ENCODE data around the gene TRIM56.
"Not testable (repeated sequence)": the region's sequence is repeated elsewhere in the genome, so short reads cannot be mapped to it uniquely, and the experiment has no call there.

TRIM56 gene

DNA sequence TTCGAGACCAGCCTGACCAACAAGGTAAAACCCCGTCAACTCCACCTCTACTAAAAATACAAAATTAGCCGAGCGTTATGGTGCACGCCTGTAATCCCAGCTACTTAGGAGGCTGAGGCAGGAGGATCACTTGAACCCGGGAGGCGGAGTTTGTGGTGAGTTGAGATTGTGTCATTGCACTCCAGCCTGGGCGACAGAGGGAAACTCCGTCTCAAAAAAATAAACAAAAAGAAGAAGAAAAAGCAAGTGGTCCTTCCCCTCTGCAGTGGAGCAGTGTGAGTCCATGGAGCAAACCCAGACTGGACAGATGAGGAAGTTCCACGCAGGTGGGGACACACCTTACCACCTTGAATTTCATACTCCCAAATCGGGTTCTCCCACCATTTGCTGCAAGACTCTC, 28.6 kb downstream of the TRIM56 start:
- no peak for DNase-seq (ENCODE audit: low read depth, low spot score)

- DNase-seq (ENCODE audit: low read depth, low spot score): no peak
Measured at GRCh38 chr7:101114492-101114891, 29.2 kb downstream of the TRIM56 start.

- DNase-seq (ENCODE audit: low read depth, low spot score): no peak
Measured at GRCh38 chr7:101115215-101115614, 29.9 kb downstream of the TRIM56 start.

DNA sequence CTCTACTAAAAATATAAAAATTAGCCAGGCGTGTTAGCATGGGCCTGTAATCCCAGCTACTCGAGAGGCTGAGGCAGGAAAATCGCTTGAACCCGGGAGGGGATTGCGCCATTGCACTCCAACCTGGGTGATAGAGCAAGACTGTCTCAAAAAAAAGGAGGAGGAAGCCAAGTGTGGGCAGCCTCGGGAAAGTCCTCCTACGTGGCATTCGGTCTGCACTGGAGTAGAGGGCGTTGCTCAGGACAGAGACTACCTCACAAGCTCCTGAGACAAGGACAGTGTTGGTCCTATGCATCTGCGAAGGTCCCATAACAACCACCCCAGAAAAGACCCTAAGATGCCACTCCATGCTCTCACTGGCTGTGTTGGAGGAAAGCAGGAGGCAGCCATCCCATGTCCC, 31.6 kb downstream of the TRIM56 start:
- no peak for DNase-seq (ENCODE audit: low read depth, low spot score)

DNA sequence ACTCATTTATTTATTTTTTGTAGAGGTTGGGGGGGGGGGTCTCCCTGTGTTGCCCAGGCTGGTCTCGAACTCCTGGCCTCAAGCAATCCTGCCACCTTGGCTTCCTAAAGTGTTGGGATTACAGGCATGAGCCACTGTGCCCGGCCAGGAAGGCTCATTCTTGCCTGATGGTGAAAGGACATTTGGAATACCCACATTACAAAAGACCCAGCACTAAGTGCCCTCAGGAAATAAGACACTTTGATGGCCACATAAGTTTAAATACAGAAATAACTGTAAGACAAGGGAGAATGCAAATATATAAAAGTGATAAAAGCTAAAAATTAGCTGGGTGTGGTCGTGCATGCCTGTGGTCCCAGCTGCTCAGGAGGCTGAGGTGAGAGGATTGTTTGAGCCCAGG, 33.6 kb downstream of the TRIM56 start:
- DNase-seq (ENCODE audit: low read depth, low spot score): no peak

GRCh38 chr7:101119876-101120275, 34.6 kb downstream of the TRIM56 start:
- no peak for DNase-seq (ENCODE audit: low read depth, low spot score)

GRCh38 chr7:101120315-101120714, 35.0 kb downstream of the TRIM56 start:
- DNase-seq (ENCODE audit: low read depth, low spot score): no peak

DNA sequence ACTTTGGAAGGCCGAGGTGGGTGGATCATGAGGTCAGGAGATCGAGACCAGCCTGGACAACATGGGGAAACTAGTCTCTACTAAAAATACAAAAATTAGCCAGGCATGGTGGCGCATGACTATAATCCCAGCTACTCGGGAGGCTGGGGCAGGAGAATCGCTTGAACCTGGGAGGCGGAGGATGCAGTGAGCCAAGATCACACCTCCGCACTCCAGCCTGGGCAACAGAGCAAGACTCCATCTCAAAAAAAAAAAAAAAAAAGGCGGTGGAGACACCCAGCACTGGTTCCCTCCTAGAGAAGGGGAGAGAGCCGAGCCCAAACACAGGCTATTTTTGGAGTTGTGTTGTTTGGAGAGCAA, 36.3 kb downstream of the TRIM56 start:
- not testable (repeated sequence) for DNase-seq (ENCODE audit: low read depth, low spot score)

- DNase-seq (ENCODE audit: low read depth, low spot score): no peak
Measured at GRCh38 chr7:101121991-101122932, 37.0 kb downstream of the TRIM56 start.

- DNase-seq (ENCODE audit: low read depth, low spot score): no peak
Measured at GRCh38 chr7:101122933-101123702, 37.8 kb downstream of the TRIM56 start.

- DNase-seq (ENCODE audit: low read depth, low spot score): no peak
Measured at GRCh38 chr7:101123703-101124068, 38.4 kb downstream of the TRIM56 start.

DNA sequence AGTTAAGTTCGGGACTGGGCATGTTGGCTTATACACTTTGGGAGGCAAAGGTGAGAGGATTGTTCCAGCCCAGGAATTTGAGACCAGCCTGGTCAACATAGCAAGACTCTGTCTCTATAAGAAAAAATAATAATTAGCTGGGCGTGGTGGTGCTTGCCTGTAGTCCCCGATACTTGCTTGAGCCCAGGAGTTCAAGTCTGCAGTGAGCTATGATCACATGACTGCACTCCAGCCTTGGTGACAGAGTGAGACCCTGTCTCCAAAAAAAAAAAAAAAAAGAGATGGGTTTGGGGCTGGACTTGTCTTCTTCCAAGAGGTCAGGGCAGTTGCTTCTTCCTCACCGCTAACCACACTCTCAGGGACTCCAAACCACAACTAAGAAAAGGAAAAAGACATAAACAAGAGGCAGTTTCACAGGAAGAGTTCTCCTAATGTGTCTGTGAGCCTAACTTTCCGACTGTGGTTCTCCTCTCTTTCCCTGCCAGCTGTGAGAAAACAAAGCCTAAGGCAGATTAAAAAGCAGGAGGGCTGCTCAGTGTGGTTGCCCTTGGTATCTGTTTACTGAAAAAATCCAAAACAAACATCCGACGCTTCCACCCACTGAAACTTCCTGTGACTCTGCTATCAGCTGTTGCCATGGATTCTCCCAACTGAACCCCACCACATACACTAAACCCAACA, 39.2 kb downstream of the TRIM56 start:
- DNase-seq (ENCODE audit: low read depth, low spot score): no peak

DNA sequence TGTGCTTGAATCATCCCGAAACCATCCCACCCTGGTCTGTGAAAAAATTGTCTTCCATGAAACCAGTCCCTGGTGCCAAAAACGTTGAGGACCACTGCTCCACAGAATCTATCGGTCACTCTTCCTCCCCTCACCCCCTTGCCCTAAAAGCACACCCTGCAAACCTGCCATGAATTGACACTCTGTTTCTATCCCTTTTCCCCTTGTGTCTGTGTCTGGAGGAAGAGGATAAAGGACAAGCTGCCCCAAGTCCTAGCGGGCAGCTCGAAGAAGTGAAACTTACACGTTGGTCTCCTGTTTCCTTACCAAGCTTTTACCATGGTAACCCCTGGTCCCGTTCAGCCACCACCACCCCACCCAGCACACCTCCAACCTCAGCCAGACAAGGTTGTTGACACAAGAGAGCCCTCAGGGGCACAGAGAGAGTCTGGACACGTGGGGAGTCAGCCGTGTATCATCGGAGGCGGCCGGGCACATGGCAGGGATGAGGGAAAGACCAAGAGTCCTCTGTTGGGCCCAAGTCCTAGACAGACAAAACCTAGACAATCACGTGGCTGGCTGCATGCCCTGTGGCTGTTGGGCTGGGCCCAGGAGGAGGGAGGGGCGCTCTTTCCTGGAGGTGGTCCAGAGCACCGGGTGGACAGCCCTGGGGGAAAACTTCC, 40.8 kb downstream of the TRIM56 start:
- DNase-seq (ENCODE audit: low read depth, low spot score): no peak

DNA sequence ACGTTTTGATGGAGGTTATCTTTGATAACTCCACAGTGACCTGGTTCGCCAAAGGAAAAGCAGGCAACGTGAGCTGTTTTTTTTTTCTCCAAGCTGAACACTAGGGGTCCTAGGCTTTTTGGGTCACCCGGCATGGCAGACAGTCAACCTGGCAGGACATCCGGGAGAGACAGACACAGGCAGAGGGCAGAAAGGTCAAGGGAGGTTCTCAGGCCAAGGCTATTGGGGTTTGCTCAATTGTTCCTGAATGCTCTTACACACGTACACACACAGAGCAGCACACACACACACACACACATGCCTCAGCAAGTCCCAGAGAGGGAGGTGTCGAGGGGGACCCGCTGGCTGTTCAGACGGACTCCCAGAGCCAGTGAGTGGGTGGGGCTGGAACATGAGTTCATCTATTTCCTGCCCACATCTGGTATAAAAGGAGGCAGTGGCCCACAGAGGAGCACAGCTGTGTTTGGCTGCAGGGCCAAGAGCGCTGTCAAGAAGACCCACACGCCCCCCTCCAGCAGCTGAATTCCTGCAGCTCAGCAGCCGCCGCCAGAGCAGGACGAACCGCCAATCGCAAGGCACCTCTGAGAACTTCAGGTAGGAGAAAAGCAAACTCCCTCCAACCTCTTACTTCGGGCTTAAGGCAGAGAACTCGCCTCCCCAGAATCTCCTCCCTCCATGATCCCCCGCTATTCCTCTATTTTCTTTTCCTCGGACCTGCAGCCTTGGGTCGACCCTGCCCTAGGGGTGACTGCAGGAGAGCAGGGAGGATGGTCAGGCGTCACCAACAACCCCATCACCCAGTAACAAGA, 41.6 kb downstream of the TRIM56 start, which contains the start of gene SERPINE1:
TSS of gene SERPINE1 (plus strand) at position 454 of the 809 bp plus-strand sequence. CDS start 1,290 bp downstream, outside the sequence.
- DNase-seq (ENCODE audit: low read depth, low spot score): no peak

DNA sequence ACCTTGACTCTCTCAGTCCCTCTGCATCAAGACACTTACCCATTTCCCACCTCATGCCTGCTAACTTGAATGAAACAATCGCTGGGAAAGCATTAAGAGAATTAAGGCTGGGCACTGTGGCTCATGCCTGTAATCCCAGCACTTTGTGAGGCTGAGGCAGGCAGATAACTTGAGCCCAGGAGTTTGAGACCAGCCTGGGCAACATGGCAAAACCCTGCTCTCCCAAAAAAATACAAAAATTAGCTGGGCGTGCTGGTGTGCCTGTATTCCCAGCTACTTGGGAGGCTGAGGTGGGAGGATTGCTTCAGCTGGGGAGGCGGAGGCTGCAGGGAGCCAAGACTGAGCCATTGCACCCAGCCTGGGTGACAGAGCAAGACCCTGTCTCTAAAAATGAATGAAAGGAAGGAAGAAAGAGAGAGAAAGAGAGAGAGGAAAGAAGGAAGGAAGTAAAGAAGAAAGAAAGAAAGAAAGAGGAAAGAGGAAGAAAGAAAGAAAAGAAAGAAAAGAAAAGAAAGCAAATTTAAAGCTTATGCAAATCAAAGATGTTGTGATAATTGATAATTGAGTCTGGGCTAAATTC, 42.3 kb downstream of the TRIM56 start:
- DNase-seq (ENCODE audit: low read depth, low spot score): no peak

DNA sequence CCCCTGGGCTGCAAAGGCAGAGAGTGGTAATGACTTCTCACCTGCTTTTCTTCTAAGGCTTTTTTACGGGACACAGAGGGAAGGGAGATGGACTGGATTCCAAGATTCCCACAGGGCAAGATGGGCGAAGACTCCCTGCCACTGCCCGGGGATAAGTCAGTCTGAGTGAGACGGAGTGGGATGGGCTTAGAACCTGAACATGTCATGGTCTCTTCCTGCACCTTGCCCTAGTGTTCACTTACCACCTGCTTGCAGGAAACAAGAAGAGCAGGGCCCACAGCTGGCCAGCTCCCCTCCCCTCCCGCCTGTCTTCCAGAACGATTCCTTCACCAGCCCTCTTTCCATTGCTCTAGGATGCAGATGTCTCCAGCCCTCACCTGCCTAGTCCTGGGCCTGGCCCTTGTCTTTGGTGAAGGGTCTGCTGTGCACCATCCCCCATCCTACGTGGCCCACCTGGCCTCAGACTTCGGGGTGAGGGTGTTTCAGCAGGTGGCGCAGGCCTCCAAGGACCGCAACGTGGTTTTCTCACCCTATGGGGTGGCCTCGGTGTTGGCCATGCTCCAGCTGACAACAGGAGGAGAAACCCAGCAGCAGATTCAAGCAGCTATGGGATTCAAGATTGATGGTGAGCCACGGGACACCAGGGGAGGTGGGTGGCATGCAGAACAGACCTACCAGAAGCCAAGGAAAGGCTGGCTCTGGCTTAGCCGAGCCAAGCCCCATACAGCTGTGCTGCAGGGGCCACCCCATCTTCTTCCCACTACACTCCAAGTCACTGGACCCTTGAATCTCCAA, 43.0 kb downstream of the TRIM56 start:
- no peak for DNase-seq (ENCODE audit: low read depth, low spot score)

DNA sequence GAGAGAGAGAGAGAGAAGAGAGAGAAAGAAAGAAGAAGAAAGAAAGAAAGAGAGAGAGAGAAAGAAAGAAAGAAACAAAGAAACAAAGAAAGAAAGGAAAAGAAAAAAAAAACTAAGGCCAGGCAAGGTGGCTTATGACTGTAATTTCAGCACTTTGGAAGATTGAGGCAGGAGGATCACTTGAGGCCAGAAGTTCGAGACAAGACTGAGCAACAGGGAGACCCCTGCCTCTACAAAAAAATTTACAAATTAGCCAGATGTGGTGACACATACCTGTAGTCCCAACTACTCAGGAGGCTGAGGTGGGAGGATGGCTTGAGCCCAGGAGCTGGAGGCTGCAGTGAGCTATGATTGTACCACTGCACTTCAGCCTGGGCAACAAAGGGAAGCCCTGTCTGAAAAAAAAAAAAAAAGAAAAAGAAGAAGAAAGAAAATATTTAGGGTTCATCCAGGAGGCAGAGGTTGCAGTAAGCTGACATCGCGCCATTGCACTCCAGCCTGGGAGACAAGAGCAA, 44.4 kb downstream of the TRIM56 start:
- no peak for DNase-seq (ENCODE audit: low read depth, low spot score)

DNA sequence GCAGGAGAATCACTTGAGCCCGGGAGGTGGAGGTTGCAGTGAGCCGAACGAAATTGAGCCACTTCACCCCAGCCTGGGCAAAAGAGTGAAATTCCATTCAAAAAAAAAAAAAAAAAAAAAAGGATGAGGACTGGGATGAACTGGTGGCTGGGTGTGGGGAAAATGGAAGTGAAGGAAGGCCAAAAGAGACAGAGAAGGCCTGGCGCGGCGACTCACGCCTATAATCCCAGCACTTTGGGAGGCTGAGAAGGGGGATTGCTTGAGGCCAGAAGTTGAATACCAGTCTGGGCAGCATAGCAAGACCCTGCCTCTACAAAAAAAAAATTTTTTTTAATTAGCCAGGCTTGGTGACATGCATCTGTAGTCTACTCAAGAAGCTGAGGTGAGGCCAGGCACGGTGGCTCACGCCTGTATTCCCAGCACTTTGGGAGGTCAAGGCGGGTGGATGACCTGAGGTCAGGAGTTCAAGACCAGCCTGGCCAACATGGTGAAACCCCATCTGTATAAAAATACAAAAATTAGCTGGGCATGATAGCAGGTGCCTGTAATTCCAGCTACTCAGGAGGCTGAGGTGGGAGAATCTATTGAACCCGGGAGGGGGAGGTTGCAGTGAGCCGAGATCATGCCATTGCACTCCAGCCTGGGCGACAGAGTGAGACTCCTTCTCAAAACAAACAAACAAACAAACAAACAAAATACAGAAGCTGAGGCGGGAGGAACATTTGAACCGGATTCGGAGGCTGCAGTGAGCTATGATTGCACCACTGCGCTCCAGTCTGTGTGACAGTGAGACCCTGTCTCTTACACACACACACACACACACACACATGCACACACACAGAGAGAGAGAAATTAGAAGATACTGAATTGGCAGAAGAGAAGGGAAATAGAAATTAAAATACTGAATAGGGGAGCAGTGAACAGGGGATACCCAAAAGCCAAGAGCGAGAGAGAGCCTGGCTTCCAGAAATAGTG, 47.6 kb downstream of the TRIM56 start:
- DNase-seq (ENCODE audit: low read depth, low spot score): not testable (repeated sequence)
